WTC11 (cell line): Measurements from ENCODE around the gene FGF11. TPM values are rescaled to one million over a fixed set of nuclear protein-coding genes. Genes with fewer than 3 reads are reported as not detected.
A peak's percentile ranks its signal among the peaks of the same experiment; 100 is the strongest.

ENCODE experiments used
- ATF2 ChIP-seq: sonication (generic); formaldehyde crosslinking; IDR thresholded peaks from 2 replicates; pipeline ENCODE4 v1.8.1; 2022; ENCODE audit warnings: low read depth, missing genetic modification reagents, borderline replicate concordance
- CBFB ChIP-seq: sonication (generic); formaldehyde crosslinking; IDR thresholded peaks from 2 replicates; pipeline ENCODE4 v1.8.1; 2022; ENCODE audit warnings: mild to moderate bottlenecking, low read depth, missing genetic modification reagents
- CREB1 ChIP-seq: sonication (generic); formaldehyde crosslinking; IDR thresholded peaks from 2 replicates; pipeline ENCODE4 v1.8.0; 2023; ENCODE audit warnings: mild to moderate bottlenecking, missing genetic modification reagents
- CREM ChIP-seq: sonication (generic); formaldehyde crosslinking; IDR thresholded peaks from 2 replicates; pipeline ENCODE4 v1.8.1; 2022; ENCODE audit warnings: mild to moderate bottlenecking, missing genetic modification reagents, moderate library complexity
- CTCF ChIP-seq: fragments of 200-600 bp; IDR thresholded peaks from 2 replicates; pipeline ENCODE4 v1.8.0; 2022; ENCODE audit warnings: antibody characterized with exemption
- E2F4 ChIP-seq: sonication (generic); formaldehyde crosslinking; IDR thresholded peaks from 2 replicates; pipeline ENCODE4 v1.8.1; 2022; ENCODE audit warnings: low read depth, mild to moderate bottlenecking, moderate library complexity, missing genetic modification reagents, borderline replicate concordance
- EMX1 ChIP-seq: fragments of 250-450 bp; sonication (Bioruptor Pico); IDR thresholded peaks from 2 replicates; pipeline ENCODE4 v1.8.0; 2021; ENCODE audit warnings: mild to moderate bottlenecking
- ERG ChIP-seq: fragments of 250-450 bp; sonication (Bioruptor Pico); IDR thresholded peaks from 2 replicates; pipeline ENCODE4 v1.8.0; 2021; ENCODE audit warnings: mild to moderate bottlenecking
- ESRRA ChIP-seq: sonication (generic); formaldehyde crosslinking; IDR thresholded peaks from 2 replicates; pipeline ENCODE4 v1.8.1; 2022; ENCODE audit warnings: mild to moderate bottlenecking, missing genetic modification reagents, borderline replicate concordance
- GRHL2 ChIP-seq: fragments of 250-450 bp; sonication (Bioruptor Pico); IDR thresholded peaks from 2 replicates; pipeline ENCODE4 v1.8.0; 2022; ENCODE audit warnings: mild to moderate bottlenecking, moderate library complexity; ENCODE audit not compliant: insufficient replicate concordance, severe bottlenecking
- GTF2I ChIP-seq: fragments of 250-450 bp; sonication (Bioruptor Pico); conservative IDR thresholded peaks from 2 replicates; pipeline ENCODE4 v1.4.0; 2021; ENCODE audit warnings: mild to moderate bottlenecking
- IRF2 ChIP-seq: sonication (generic); formaldehyde crosslinking; IDR thresholded peaks from 2 replicates; pipeline ENCODE4 v1.8.0; 2022; ENCODE audit warnings: low read depth, missing genetic modification reagents, borderline replicate concordance
- KAT7 ChIP-seq: sonication (generic); formaldehyde crosslinking; IDR thresholded peaks from 2 replicates; pipeline ENCODE4 v1.8.1; 2023; ENCODE audit warnings: missing genetic modification reagents, mild to moderate bottlenecking, borderline replicate concordance
- NR2C2 ChIP-seq: sonication (generic); formaldehyde crosslinking; IDR thresholded peaks from 2 replicates; pipeline ENCODE4 v1.8.0; 2022; ENCODE audit warnings: mild to moderate bottlenecking, missing genetic modification reagents
- PRRX2 ChIP-seq: fragments of 250-450 bp; sonication (Bioruptor Pico); IDR thresholded peaks from 2 replicates; pipeline ENCODE4 v1.8.0; 2021; ENCODE audit warnings: mild to moderate bottlenecking
- SMAD3 ChIP-seq: sonication (generic); formaldehyde crosslinking; IDR thresholded peaks from 2 replicates; pipeline ENCODE4 v1.8.0; 2022; ENCODE audit warnings: missing genetic modification reagents, mild to moderate bottlenecking, borderline replicate concordance
- SMAD4 ChIP-seq: sonication (generic); formaldehyde crosslinking; IDR thresholded peaks from 2 replicates; pipeline ENCODE4 v1.8.0; 2022; ENCODE audit warnings: mild to moderate bottlenecking, missing genetic modification reagents
- SP1 ChIP-seq: sonication (generic); formaldehyde crosslinking; conservative IDR thresholded peaks from 2 replicates; pipeline ENCODE4 v1.8.1; 2022; ENCODE audit warnings: missing genetic modification reagents
- TEAD1 ChIP-seq: sonication (generic); formaldehyde crosslinking; IDR thresholded peaks from 2 replicates; pipeline ENCODE4 v1.8.0; 2022; ENCODE audit warnings: mild to moderate bottlenecking, missing genetic modification reagents
- TEAD4 ChIP-seq: sonication (generic); formaldehyde crosslinking; IDR thresholded peaks from 2 replicates; pipeline ENCODE4 v1.8.0; 2022; ENCODE audit warnings: mild to moderate bottlenecking, missing genetic modification reagents
- ZBTB21 ChIP-seq: sonication (generic); formaldehyde crosslinking; IDR thresholded peaks from 2 replicates; pipeline ENCODE4 v1.8.1; 2023; ENCODE audit warnings: mild to moderate bottlenecking, missing genetic modification reagents, borderline replicate concordance
- ZNF219 ChIP-seq: sonication (generic); formaldehyde crosslinking; IDR thresholded peaks from 2 replicates; pipeline ENCODE4 v1.8.0; 2023; ENCODE audit warnings: missing genetic modification reagents, mild to moderate bottlenecking, borderline replicate concordance
- ZNF263 ChIP-seq: sonication (generic); formaldehyde crosslinking; IDR thresholded peaks from 2 replicates; pipeline ENCODE4 v1.8.1; 2022; ENCODE audit warnings: low read depth, mild to moderate bottlenecking, moderate library complexity, missing genetic modification reagents
- ZNF281 ChIP-seq: sonication (generic); formaldehyde crosslinking; IDR thresholded peaks from 2 replicates; pipeline ENCODE4 v1.8.0; 2023; ENCODE audit warnings: mild to moderate bottlenecking, missing genetic modification reagents
- ZNF425 ChIP-seq: fragments of 250-450 bp; sonication (Bioruptor Pico); conservative IDR thresholded peaks from 2 replicates; pipeline ENCODE4 v1.9.0; 2021; ENCODE audit warnings: mild to moderate bottlenecking
- ZNF512 ChIP-seq: sonication (generic); formaldehyde crosslinking; IDR thresholded peaks from 2 replicates; pipeline ENCODE4 v1.8.1; 2022; ENCODE audit warnings: missing genetic modification reagents, borderline replicate concordance
- ZNF671 ChIP-seq: fragments of 250-450 bp; sonication (Bioruptor Pico); IDR thresholded peaks from 2 replicates; pipeline ENCODE4 v1.8.0; 2021; ENCODE audit warnings: mild to moderate bottlenecking
- total RNA-seq: library from RNA; stranded (reverse); gene quantifications from 3 replicates; pipeline ENCODE4 v1.2.3, GENCODE V29; 2021

Gene FGF11
- total RNA-seq, 1 experiment from 2014 or later, result 19.8 TPM

GRCh38 chr17:7403977-7404736 lies 35.2 kb upstream of the FGF11 start, which contains the start of gene TMEM256 (continued):
- TF ChIP-seq ZNF512, result no peak
- TF ChIP-seq CREB1 (CRISPR knock-in tag), result no peak
- no peak for TF ChIP-seq ZNF263
- TF ChIP-seq ERG (CRISPR knock-in tag), result no peak
- TF ChIP-seq IRF2 (CRISPR knock-in tag), result no peak
- no peak for TF ChIP-seq SMAD3 (CRISPR knock-in tag)
- TF ChIP-seq TEAD1, result no peak
- no peak for TF ChIP-seq EMX1
- TF ChIP-seq ZNF671 (CRISPR knock-in tag), result no peak
- TF ChIP-seq ESRRA (CRISPR knock-in tag), result 0 out of 2 replicates have a peak, but pooled peaks have one; percentile 22
- 0 out of 2 replicates have a peak, but pooled peaks have one; percentile 32 for TF ChIP-seq CREM (CRISPR knock-in tag)
- peak; percentile 66 for TF ChIP-seq SP1 (CRISPR knock-in tag)
- TF ChIP-seq ZBTB21, result no peak
- TF ChIP-seq SMAD4 (CRISPR knock-in tag), result no peak
- TF ChIP-seq ATF2, result no peak
- TF ChIP-seq GRHL2 (CRISPR knock-in tag), result no peak
- no peak for TF ChIP-seq CTCF
- TF ChIP-seq TEAD4 (CRISPR knock-in tag), result no peak
- no peak for TF ChIP-seq E2F4 (CRISPR knock-in tag)
- no peak for TF ChIP-seq CBFB
- TF ChIP-seq ZNF219 (CRISPR knock-in tag), result no peak
- TF ChIP-seq GTF2I (CRISPR knock-in tag), result no peak
- TF ChIP-seq ZNF281 (CRISPR knock-in tag), result no peak
- TF ChIP-seq KAT7 (CRISPR knock-in tag), result no peak
- no peak for TF ChIP-seq ZNF425 (CRISPR knock-in tag)
- no peak for TF ChIP-seq NR2C2 (CRISPR knock-in tag)
- no peak for TF ChIP-seq PRRX2 (CRISPR knock-in tag)
